Suprapubic skin (tissue), 3 donors: ENCODE data around the gene TRMT112.

Experiments used
- EP300 ChIP-seq: sonication (generic); formaldehyde crosslinking; IDR thresholded peaks from one replicate; pipeline ENCODE4 v1.6.1; 2017; ENCODE audit warnings: antibody characterized with exemption
- POLR2A ChIP-seq, 2 donors: fragments of 450-650 bp; IDR thresholded peaks; one replicate each; pipeline ENCODE4 v1.6.1; 2017; ENCODE audit warnings: antibody characterized with exemption in 2 of 2, mild to moderate bottlenecking in 2 of 2, moderate library complexity in 2 of 2
- TF ChIP-seq, protein P1 (sequence below), 2 donors: fragments of 200-600 bp in 1 of 2; fragments of 450-650 bp in 1 of 2; sonication (generic) in 1 of 2; IDR thresholded peaks; one replicate each; pipeline ENCODE4 v1.5.1; 2016 to 2019; ENCODE audit warnings: antibody characterized with exemption in 2 of 2, mild to moderate bottlenecking in 1 of 2, moderate library complexity in 1 of 2

DNA sequence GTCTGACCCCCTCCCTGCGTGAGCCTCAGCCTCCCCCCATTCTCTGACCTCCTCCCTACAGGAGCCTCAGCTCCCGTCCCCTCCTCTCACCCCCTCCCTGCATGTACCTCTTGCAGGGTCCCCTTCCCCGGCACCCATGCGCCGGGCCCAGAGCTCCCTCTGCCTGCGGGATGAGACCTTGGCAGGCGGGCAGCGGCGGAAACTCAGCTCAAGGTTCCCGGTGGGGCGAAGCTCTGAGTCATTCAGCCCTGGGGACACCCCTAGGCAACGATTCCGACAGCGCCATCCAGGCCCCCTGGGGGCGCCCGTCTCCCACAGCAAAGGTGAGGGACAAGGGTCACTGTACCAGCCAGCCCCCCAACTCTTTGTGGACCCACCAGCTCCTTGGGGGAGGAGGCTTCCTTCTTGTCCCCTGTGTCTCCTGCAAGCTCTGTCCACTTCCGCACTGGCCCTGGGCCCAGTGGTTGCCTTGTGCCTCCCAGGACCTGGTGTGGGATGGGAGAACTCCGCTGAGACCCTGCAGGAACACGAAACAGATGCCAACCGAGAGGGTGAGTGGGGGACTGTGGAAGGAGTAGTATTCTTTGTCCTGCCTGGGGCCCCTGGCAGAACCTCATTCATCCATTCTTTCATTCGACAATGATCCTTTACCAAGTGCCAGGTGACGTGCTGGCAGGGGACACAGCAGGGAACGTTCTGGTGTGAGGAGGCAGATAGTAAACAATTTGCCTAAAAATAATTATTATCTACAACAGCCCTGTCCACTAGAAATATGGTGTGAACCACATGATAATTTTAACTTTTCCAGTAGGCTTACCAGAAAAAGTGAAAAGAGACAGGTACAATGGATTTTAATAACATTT, 38.0 kb upstream of the TRMT112 start:
- TF ChIP-seq, protein P1, sequence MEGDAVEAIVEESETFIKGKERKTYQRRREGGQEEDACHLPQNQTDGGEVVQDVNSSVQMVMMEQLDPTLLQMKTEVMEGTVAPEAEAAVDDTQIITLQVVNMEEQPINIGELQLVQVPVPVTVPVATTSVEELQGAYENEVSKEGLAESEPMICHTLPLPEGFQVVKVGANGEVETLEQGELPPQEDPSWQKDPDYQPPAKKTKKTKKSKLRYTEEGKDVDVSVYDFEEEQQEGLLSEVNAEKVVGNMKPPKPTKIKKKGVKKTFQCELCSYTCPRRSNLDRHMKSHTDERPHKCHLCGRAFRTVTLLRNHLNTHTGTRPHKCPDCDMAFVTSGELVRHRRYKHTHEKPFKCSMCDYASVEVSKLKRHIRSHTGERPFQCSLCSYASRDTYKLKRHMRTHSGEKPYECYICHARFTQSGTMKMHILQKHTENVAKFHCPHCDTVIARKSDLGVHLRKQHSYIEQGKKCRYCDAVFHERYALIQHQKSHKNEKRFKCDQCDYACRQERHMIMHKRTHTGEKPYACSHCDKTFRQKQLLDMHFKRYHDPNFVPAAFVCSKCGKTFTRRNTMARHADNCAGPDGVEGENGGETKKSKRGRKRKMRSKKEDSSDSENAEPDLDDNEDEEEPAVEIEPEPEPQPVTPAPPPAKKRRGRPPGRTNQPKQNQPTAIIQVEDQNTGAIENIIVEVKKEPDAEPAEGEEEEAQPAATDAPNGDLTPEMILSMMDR (IDR thresholded peaks at IDR 0.05): peak; percentile 14 to 76
- TF ChIP-seq EP300: no peak
- TF ChIP-seq POLR2A (IDR thresholded peaks at IDR 0.05): no peak
